ENCODE measurements around the gene KMO. TPM values are rescaled to one million over a fixed set of nuclear protein-coding genes. Genes with fewer than 3 reads are reported as not detected.

KMO gene
- total and polyA plus RNA-seq, 2 donors (not counting 3 experiments of a cell fraction or from before 2014, with no cell fraction given) = not detected

DNA sequence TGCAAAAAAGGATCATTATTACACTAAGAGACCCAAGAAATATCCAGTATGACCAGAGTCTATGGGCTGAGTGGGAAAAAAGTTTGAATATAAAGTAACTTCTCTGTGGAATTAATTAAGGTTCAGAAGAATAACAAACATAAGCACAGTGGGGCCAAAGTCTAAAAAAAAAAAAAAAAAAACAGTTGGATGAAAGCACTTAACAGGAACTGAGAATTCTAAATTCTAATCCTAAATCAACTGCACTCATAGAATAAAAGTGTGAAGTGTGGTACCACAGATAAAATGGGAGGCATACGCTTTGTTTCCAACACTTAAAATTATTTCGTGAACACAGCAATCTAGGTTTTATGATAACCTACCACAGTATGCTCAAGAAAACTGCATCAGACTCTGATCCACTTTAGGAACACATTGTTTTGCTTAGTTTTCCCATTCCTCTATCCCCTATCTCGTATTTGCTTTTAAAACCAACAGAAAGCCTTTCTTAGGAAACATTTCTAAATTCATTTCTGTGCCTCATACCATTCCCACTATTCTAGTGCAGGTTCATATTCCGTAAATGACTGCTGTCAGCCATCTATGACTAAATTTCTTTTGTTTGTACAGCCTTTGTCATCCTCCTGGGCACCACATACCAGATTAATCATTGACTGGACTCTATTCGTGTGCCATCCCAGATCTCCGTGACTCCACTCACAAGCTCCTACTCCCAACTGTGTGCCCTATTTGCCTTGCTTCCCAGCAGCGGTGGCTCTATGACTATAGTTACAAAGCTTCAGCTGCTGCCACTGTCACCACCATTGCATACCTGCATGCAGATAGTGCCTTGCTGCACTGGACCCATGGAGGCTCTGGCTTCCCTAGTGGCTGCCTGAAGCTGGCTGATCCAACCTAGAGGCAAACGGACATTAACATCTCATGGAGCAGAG is 83.1 kb downstream of the KMO start:
- intact Hi-C loops (cut with micrococcal nuclease) = no loop called here
- ChIA-PET POLR2A (no interaction called here), CTCF (interaction anchor here (1.3 to 5.8 kb wide), 2 partner anchors 11 to 12 kb away, joined by 3 to 106 read pairs; no protein-coding TSS in a partner anchor)
- Histone ChIP-seq H3K79me2 (ENCODE audit: control insufficient read depth, insufficient read depth, low read length) (no peaks in the 10 kb centered on the region), H3K9ac (replicated peaks; ENCODE audit: extremely low read depth, insufficient read depth, low read length) (no peak overlapping the region), H3K9me3 (replicated peaks; ENCODE audit: control insufficient read depth, insufficient read depth, low read length) (no peaks in the 10 kb centered on the region), H3K9me1 (replicated peaks; ENCODE audit: control insufficient read depth, extremely low read depth, insufficient read depth, low read length) (no peaks in the 10 kb centered on the region), H3K27ac (ENCODE audit: insufficient read depth, low read depth, low read length) (no peak overlapping the region), H3K4me1 (ENCODE audit: control insufficient read depth, extremely low read depth, insufficient read depth, low read length) (peaks cover 25% of the 10 kb centered on the region), H4K20me1 (replicated peaks; ENCODE audit: control insufficient read depth, extremely low read depth, insufficient read depth, low read length) (no peaks in the 10 kb centered on the region), H3K27me3 (ENCODE audit: control insufficient read depth in 2 of 2, insufficient read depth in 2 of 2, low read length in 2 of 2) (no peaks in the 10 kb centered on the region), H3K36me3 (ENCODE audit: control insufficient read depth in 2 of 2, extremely low read depth in 1 of 2, insufficient read depth in 2 of 2, low read length in 2 of 2) (no peaks in the 10 kb centered on the region), H3K4me3 (replicated peaks in 1 of 3; ENCODE audit: insufficient read depth in 1 of 3, low read depth in 1 of 3, low read length in 3 of 3) (no peak overlapping the region), H3K4me2 (ENCODE audit: insufficient read depth, low read length) (no peak overlapping the region), H2AFZ (ENCODE audit: low read depth, low read length) (no peak overlapping the region)
- TF ChIP-seq EZH2 (IDR thresholded peaks at IDR 0.05; ENCODE audit: borderline replicate concordance, low read depth, low read length, severe bottlenecking) = no peak
- no peak for TF ChIP-seq POLR2A (IDR thresholded peaks at IDR 0.05; ENCODE audit: low read depth, low read length)
- no peak for TF ChIP-seq GATA2 (IDR thresholded peaks at IDR 0.05; ENCODE audit: insufficient read depth, insufficient read length, low read depth, low read length)
- no peak for TF ChIP-seq FOS (IDR thresholded peaks at IDR 0.05; ENCODE audit: borderline replicate concordance, insufficient read depth, low read length)
- TF ChIP-seq MYC (IDR thresholded peaks at IDR 0.05; ENCODE audit: low read depth, low read length) = no peak
- TF ChIP-seq, protein P1, sequence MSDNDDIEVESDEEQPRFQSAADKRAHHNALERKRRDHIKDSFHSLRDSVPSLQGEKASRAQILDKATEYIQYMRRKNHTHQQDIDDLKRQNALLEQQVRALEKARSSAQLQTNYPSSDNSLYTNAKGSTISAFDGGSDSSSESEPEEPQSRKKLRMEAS (IDR thresholded peaks at IDR 0.05; ENCODE audit: insufficient read depth, insufficient read length) = no peak
- TF ChIP-seq, protein P2, sequence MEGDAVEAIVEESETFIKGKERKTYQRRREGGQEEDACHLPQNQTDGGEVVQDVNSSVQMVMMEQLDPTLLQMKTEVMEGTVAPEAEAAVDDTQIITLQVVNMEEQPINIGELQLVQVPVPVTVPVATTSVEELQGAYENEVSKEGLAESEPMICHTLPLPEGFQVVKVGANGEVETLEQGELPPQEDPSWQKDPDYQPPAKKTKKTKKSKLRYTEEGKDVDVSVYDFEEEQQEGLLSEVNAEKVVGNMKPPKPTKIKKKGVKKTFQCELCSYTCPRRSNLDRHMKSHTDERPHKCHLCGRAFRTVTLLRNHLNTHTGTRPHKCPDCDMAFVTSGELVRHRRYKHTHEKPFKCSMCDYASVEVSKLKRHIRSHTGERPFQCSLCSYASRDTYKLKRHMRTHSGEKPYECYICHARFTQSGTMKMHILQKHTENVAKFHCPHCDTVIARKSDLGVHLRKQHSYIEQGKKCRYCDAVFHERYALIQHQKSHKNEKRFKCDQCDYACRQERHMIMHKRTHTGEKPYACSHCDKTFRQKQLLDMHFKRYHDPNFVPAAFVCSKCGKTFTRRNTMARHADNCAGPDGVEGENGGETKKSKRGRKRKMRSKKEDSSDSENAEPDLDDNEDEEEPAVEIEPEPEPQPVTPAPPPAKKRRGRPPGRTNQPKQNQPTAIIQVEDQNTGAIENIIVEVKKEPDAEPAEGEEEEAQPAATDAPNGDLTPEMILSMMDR (IDR thresholded peaks at IDR 0.05; ENCODE audit: extremely low read depth in 1 of 2, insufficient read depth in 1 of 2, low read depth in 1 of 2, low read length in 2 of 2) = no peak
- TF ChIP-seq JUN (IDR thresholded peaks at IDR 0.05; ENCODE audit: borderline replicate concordance, insufficient read depth, insufficient read length, low read depth) = no peak
- no peak for TF ChIP-seq POLR2AphosphoS5 (IDR thresholded peaks at IDR 0.05; ENCODE audit: insufficient read depth, low read depth, low read length)
- BruUV-seq (replicated peaks) = no TSS peak
- DNase-seq (ENCODE audit: low read depth, low spot score) (no peak), FAIRE-seq (no peak)
- dilution Hi-C loops (cut with MboI; ENCODE audit: extremely low pct_ligation_motif_present, low sequenced_read_pairs) = no loop called here

Data from endothelial cell of umbilical vein (primary cell).